Adrenal gland (tissue), 19 donors: ENCODE data around the gene PPIF. TPM values are rescaled to one million over a fixed set of nuclear protein-coding genes. Genes with fewer than 3 reads are reported as not detected.

ENCODE experiments used
- DNase-seq, 7 donors: peaks; one replicate each; pipeline ENCODE4 v3.0.0-alpha.2; 2019 to 2020
- H3K27ac ChIP-seq, 5 donors: fragments of 200-600 bp; sonication (generic) in 4 of 5; 1 replicate in 3 of 5; 2 replicates in 2 of 5; pipeline versions ENCODE4 v1.5.1 to v1.8.0; 2016 to 2020; ENCODE audit warnings: mild to moderate bottlenecking in 1 of 5
- H3K27me3 ChIP-seq: fragments of 200-600 bp; 2 replicates; pipeline ENCODE4 v1.8.0; 2021
- H3K36me3 ChIP-seq, 2 donors: fragments of 200-600 bp; replicated peaks in 1 of 2; 1 replicate in 1 of 2; 2 replicates in 1 of 2; pipeline versions ENCODE4 v1.5.1 to v1.8.0; 2018 to 2022
- H3K4me1 ChIP-seq, 2 donors: fragments of 200-600 bp; replicated peaks in 1 of 2; 1 replicate in 1 of 2; 2 replicates in 1 of 2; pipeline versions ENCODE4 v1.5.1 to v1.8.0; 2018 to 2021
- H3K4me3 ChIP-seq, 4 donors: fragments of 200-600 bp; sonication (generic) in 3 of 4; one replicate each; pipeline ENCODE4 v1.5.1; 2016 to 2018
- H3K9me3 ChIP-seq, 3 donors: fragments of 200-600 bp; sonication (generic) in 1 of 3; replicated peaks in 1 of 3; 1 replicate in 2 of 3; 2 replicates in 1 of 3; pipeline versions ENCODE4 v1.5.1 to v1.8.0; 2016 to 2021
- POLR2A ChIP-seq, 2 donors: fragments of 450-650 bp; IDR thresholded peaks; one replicate each; pipeline ENCODE4 v1.6.1; 2017; ENCODE audit warnings: antibody characterized with exemption in 2 of 2, mild to moderate bottlenecking in 2 of 2, moderate library complexity in 1 of 2
- WGBS, 4 donors: extraction: QIAGEN DNeasy Blood & Tissue Kit in 2 of 4; methylation state at CpG; one replicate each; pipeline versions ENCODE4 v1.1.5 to v1.1.7; 2013 to 2017; 5-methylcytosine and 5-hydroxymethylcytosine counted together
- intact Hi-C, 2 donors: fragments of 100-400 bp; cut with DNase I; formaldehyde crosslinking; loops; one replicate each; pipeline versions ENCODE4 v1.14.1 to v1.15.0; 2022 to 2023
- long read RNA-seq, 10 donors: library from polyadenylated mRNA in 3 of 10; unstranded in 2 of 10; stranded (forward) in 1 of 10; transcript quantifications; one replicate each; pipeline ENCODE4 v2.0.0 and lab custom pipeline, GENCODE V29; 2021 to 2026
- polyA plus RNA-seq, 3 donors: library from polyadenylated mRNA; stranded (reverse); fragments of 200-250 nt in 2 of 3; fragments of 350-450 nt in 1 of 3; fragmentation: Illumina TruSeq in 1 of 3; extraction: RNeasy Lipid Tissue Mini Kit (QIAGEN cat#74804) in 1 of 3; gene quantifications; one replicate each; pipeline ENCODE4 v1.2.3, GENCODE V29; 2013 to 2014
- total RNA-seq, 9 donors: library from RNA; depleted of rRNA in 4 of 9; stranded (reverse); fragments of >200 nt in 4 of 9; fragments of 120-200 nt in 1 of 9; fragmentation: NEBNext Ultra II Directional in 1 of 9; extraction: Animal tissue kit (Norgen Biotek cat#: 25700) in 1 of 9; gene quantifications; one replicate each; pipeline versions ENCODE4 v1.1.0 to v1.2.4, GENCODE V29; 2013 to 2023
- TF ChIP-seq, protein P1 (sequence below), 6 experiments: fragments of 450-650 bp in 4 of 6; fragments of 200-600 bp in 2 of 6; sonication (generic) in 1 of 6; IDR thresholded peaks; 1 replicate in 5 of 6; 2 replicates in 1 of 6; pipeline versions ENCODE4 v1.5.1 to v1.8.0; 2016 to 2021; ENCODE audit warnings: antibody characterized with exemption in 6 of 6, mild to moderate bottlenecking in 2 of 6, moderate library complexity in 1 of 6
- donor health status: healthy with polysubstance abuse.
- donor health status: Bipolar disorder and iron deficiency.
- donor health status: DM: yes; HTN: yes; CAD: no.
- donor health status: DM: no; HTN: no; CAD: no.
- donor health status: DM: no; HTN: no; CAD: no.
- donor health status: DM: yes; HTN: yes; CAD: no.

Gene PPIF
- total RNA-seq: 100 to 1,000 TPM; 179 to 619 (median 233) TPM
- polyA plus RNA-seq: 100 to 1,000 TPM in 1 of 3 donors, 10 to 100 TPM in 2; 43.8 to 564 (median 74.3) TPM
- long read RNA-seq, donor 1, transcript PPIF-201 (6 exons, 2,190 nt): major isoform, 98 of 198 reads
- long read RNA-seq, donor 1, partial matches to known transcripts: 88 of 198 reads
- long read RNA-seq, donor 1, other reads (novel, unspliced or antisense): 10 of 198 reads
- long read RNA-seq, donor 2, transcript PPIF-201 (6 exons, 2,190 nt): major isoform, 71 of 77 reads
- long read RNA-seq, donor 2, partial matches to known transcripts: 6 of 77 reads
- long read RNA-seq, donor 2, other reads (novel, unspliced or antisense): 0 of 77 reads
- long read RNA-seq, donor 3, transcript PPIF-201 (6 exons, 2,190 nt): major isoform, 53 of 67 reads
- long read RNA-seq, donor 3, partial matches to known transcripts: 6 of 67 reads
- long read RNA-seq, donor 3, other reads (novel, unspliced or antisense): 5 of 67 reads
- long read RNA-seq, donor 4, transcript PPIF-201 (6 exons, 2,190 nt): major isoform, 125 of 155 reads
- long read RNA-seq, donor 4, partial matches to known transcripts: 5 of 155 reads
- long read RNA-seq, donor 4, other reads (novel, unspliced or antisense): 21 of 155 reads
- long read RNA-seq, donor 5, transcript PPIF-201 (6 exons, 2,190 nt): major isoform, 313 of 379 reads
- long read RNA-seq, donor 5, transcript PPIF-202 (6 exons, 821 nt): minor isoform, 13 of 379 reads
- long read RNA-seq, donor 5, partial matches to known transcripts: 32 of 379 reads
- long read RNA-seq, donor 5, other reads (novel, unspliced or antisense): 21 of 379 reads
- long read RNA-seq, donor 6, transcript PPIF-201 (6 exons, 2,190 nt): major isoform, 72 of 94 reads
- long read RNA-seq, donor 6, partial matches to known transcripts: 17 of 94 reads
- long read RNA-seq, donor 6, other reads (novel, unspliced or antisense): 2 of 94 reads
- long read RNA-seq, donor 7, transcript PPIF-201 (6 exons, 2,190 nt): major isoform, 47 of 48 reads
- long read RNA-seq, donor 7, partial matches to known transcripts: 0 of 48 reads
- long read RNA-seq, donor 7, other reads (novel, unspliced or antisense): 0 of 48 reads
- long read RNA-seq, donor 8, transcript PPIF-201 (6 exons, 2,190 nt): major isoform, 115 of 153 reads
- long read RNA-seq, donor 8, partial matches to known transcripts: 25 of 153 reads
- long read RNA-seq, donor 8, other reads (novel, unspliced or antisense): 8 of 153 reads
- long read RNA-seq, donor 9, transcript PPIF-201 (6 exons, 2,190 nt): major isoform, 50 of 257 reads
- long read RNA-seq, donor 9, partial matches to known transcripts: 206 of 257 reads
- long read RNA-seq, donor 9, other reads (novel, unspliced or antisense): 0 of 257 reads
- long read RNA-seq, donor 10, transcript PPIF-201 (6 exons, 2,190 nt): major isoform, 59 of 59 reads
- long read RNA-seq, donor 10, partial matches to known transcripts: 0 of 59 reads
- long read RNA-seq, donor 10, other reads (novel, unspliced or antisense): 0 of 59 reads

DNA sequence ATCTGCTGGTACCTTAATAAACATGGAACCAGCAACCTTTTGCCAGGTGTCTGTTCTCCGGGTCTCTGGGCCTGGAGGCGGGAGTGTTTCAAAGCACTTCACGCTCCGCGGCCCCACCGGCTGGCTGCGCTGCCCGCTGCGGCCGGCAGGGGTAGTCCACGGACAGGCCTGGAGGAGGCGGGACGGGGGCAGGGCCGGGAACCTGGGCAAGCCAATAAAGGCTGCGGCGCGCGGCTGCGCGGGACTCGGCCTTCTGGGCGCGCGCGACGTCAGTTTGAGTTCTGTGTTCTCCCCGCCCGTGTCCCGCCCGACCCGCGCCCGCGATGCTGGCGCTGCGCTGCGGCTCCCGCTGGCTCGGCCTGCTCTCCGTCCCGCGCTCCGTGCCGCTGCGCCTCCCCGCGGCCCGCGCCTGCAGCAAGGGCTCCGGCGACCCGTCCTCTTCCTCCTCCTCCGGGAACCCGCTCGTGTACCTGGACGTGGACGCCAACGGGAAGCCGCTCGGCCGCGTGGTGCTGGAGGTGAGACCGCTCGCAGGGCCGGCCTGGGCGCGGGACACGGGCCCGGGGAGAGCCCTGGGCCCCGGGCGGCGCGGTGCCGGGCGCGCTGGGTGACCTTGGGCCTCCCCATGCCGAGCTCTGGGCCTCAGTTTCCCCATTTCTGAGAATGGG is at the start of gene PPIF:
TSS of gene PPIF (plus strand) at position 244 of the 668 bp plus-strand sequence. CDS start at position 324, 80 bp downstream.
- Histone ChIP-seq H3K27me3 (no peaks in the 10 kb centered on the region), H3K9me3 (no peaks in the 10 kb centered on the region), H3K4me3 (peak within 1 kb of the TSS; percentile 18 to 91 (median 60)), H3K36me3 (peaks cover 0 to 35% of the 10 kb centered on the region in 2 donors), H3K27ac (peak within 1 kb of the TSS; percentile 82 to 99 (median 92)), H3K4me1 (peaks cover 42 to 50% of the 10 kb centered on the region in 2 donors)
- peak; percentile 69 to 90 for TF ChIP-seq POLR2A (IDR thresholded peaks at IDR 0.05)
- TF ChIP-seq, protein P1, sequence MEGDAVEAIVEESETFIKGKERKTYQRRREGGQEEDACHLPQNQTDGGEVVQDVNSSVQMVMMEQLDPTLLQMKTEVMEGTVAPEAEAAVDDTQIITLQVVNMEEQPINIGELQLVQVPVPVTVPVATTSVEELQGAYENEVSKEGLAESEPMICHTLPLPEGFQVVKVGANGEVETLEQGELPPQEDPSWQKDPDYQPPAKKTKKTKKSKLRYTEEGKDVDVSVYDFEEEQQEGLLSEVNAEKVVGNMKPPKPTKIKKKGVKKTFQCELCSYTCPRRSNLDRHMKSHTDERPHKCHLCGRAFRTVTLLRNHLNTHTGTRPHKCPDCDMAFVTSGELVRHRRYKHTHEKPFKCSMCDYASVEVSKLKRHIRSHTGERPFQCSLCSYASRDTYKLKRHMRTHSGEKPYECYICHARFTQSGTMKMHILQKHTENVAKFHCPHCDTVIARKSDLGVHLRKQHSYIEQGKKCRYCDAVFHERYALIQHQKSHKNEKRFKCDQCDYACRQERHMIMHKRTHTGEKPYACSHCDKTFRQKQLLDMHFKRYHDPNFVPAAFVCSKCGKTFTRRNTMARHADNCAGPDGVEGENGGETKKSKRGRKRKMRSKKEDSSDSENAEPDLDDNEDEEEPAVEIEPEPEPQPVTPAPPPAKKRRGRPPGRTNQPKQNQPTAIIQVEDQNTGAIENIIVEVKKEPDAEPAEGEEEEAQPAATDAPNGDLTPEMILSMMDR (IDR thresholded peaks at IDR 0.05): peak; percentile 85 to 99 (median 94)
- DNase-seq: peak; percentile 94 to 98 (median 96)
- 0 to 1% (median 0%) methylated on average over 20 to 77 of the region's 77 CpGs for WGBS, 4 donors
- intact Hi-C loops: no loop called here

- peak overlapping the region; percentile 53 to 91 (median 85) for H3K27ac ChIP-seq
- peaks cover 0 to 97% of the 10 kb centered on the region in 2 donors for H3K36me3 ChIP-seq
- intact Hi-C loops: no loop called here
- 26 to 61% (median 55%) methylated on average over 9 to 27 of the region's 27 CpGs for WGBS, 4 donors
- no peaks in the 10 kb centered on the region for H3K27me3 ChIP-seq
- H3K4me1 ChIP-seq: peaks cover 8 to 25% of the 10 kb centered on the region in 2 donors
- peak; percentile 78 to 97 (median 95) for DNase-seq
- H3K4me3 ChIP-seq: no peak overlapping the region
- H3K9me3 ChIP-seq: no peaks in the 10 kb centered on the region
- peak in 1 of 2 donors; percentile 63 for TF ChIP-seq POLR2A (IDR thresholded peaks at IDR 0.05)
- TF ChIP-seq, protein P1 (IDR thresholded peaks at IDR 0.05): no peak
Measured at GRCh38 chr10:79298403-79299244, 48.6 kb upstream of the PPIF start.
